A673 (cell line): ENCODE data around the gene CFL1. TPM values are rescaled to one million over a fixed set of nuclear protein-coding genes. Genes with fewer than 3 reads are reported as not detected.

ENCODE experiments used
- BruUV-seq: library from RNA; stranded (reverse); fragments of 400-500 nt; replicated peaks from 2 replicates; lab custom pipeline; 2021; lab: Mats Ljungman, UMichigan
- CTCF ChIA-PET: fragments of 300-600 bp; sonication (Branson Sonifier 250); formaldehyde crosslinking; loops from one replicate; lab custom pipeline; 2022; ENCODE audit warnings: antibody characterized with exemption; lab: Charles Lee
- POLR2A ChIA-PET: fragments of 300-600 bp; sonication (Branson Sonifier 250); formaldehyde crosslinking; loops from one replicate; lab custom pipeline; 2022; ENCODE audit warnings: antibody characterized with exemption; ENCODE audit not compliant: low non-redundant PET; lab: Charles Lee
- DNase-seq: peaks from one replicate; pipeline ENCODE4 v3.0.0-alpha.2; 2015; ENCODE audit warnings: low spot score
- H3K27ac ChIP-seq: fragments of 200-600 bp; sonication (generic); 2 replicates; pipeline ENCODE4 v1.5.1; 2016; ENCODE audit warnings: mixed run types, low read depth, mild to moderate bottlenecking, mixed read lengths, antibody characterized with exemption, low read length; ENCODE audit not compliant: poor library complexity, severe bottlenecking
- H3K27me3 ChIP-seq: fragments of 200-600 bp; sonication (generic); replicated peaks from 2 replicates; pipeline ENCODE4 v1.6.1; 2017; ENCODE audit warnings: mixed run types, low read depth, mild to moderate bottlenecking, mixed read lengths, antibody characterized with exemption, low read length; ENCODE audit not compliant: insufficient read depth, poor library complexity
- H3K36me3 ChIP-seq: fragments of 200-600 bp; sonication (generic); 2 replicates; pipeline ENCODE4 v1.6.1; 2016; ENCODE audit warnings: mixed run types, mild to moderate bottlenecking, mixed read lengths, antibody characterized with exemption, low read length; ENCODE audit not compliant: insufficient read depth, poor library complexity, severe bottlenecking
- H3K4me1 ChIP-seq: fragments of 200-600 bp; sonication (generic); 2 replicates; pipeline ENCODE4 v1.6.1; 2017; ENCODE audit warnings: mixed run types, mild to moderate bottlenecking, mixed read lengths, antibody characterized with exemption, low read length; ENCODE audit not compliant: insufficient read depth, poor library complexity, severe bottlenecking
- H3K4me3 ChIP-seq: fragments of 200-600 bp; sonication (generic); 2 replicates; pipeline ENCODE4 v1.5.1; 2016; ENCODE audit warnings: low read depth, mixed run types, mild to moderate bottlenecking, mixed read lengths, low read length; ENCODE audit not compliant: poor library complexity, severe bottlenecking
- H3K9me3 ChIP-seq: fragments of 200-600 bp; sonication (generic); 2 replicates; pipeline ENCODE4 v1.6.1; 2016; ENCODE audit warnings: mixed run types, low read depth, mild to moderate bottlenecking, mixed read lengths, antibody characterized with exemption, low read length; ENCODE audit not compliant: poor library complexity, severe bottlenecking
- CTCF ChIP-seq: fragments of 300-800, 200-600 bp; sonication (generic); conservative IDR thresholded peaks from 2 replicates; pipeline ENCODE4 v1.5.1; 2017; ENCODE audit warnings: low read depth, mild to moderate bottlenecking, antibody characterized with exemption, low read length, moderate library complexity, mixed read lengths
- EZH2 ChIP-seq: fragments of 200-600 bp; sonication (generic); IDR thresholded peaks from 2 replicates; pipeline ENCODE4 v1.6.1; 2017; ENCODE audit warnings: borderline replicate concordance, low read depth, mild to moderate bottlenecking, mixed read lengths, antibody characterized with exemption, low read length; ENCODE audit not compliant: poor library complexity, severe bottlenecking
- intact Hi-C: fragments of 100-400 bp; cut with micrococcal nuclease; formaldehyde crosslinking; loops from one replicate; pipeline ENCODE4 v1.10.0; 2022; ENCODE audit not compliant: unreplicated experiment
- total RNA-seq: library from RNA; stranded (reverse); gene quantifications from 2 replicates; pipeline ENCODE4 v1.2.3, GENCODE V29; 2021

Gene CFL1
- total RNA-seq, 1 experiment from 2014 or later, result 1,649 TPM

GRCh38 chr11:65886826-65887722 is 29.1 kb upstream of the CFL1 start:
- H3K4me3 ChIP-seq, result peak overlapping the region; percentile 72
- intact Hi-C loops, result no loop called here
- H3K27ac ChIP-seq, result peak overlapping the region; percentile 85
- DNase-seq, result no peak
- H3K4me1 ChIP-seq, result peaks cover 26% of the 10 kb centered on the region
- peaks cover 48% of the 10 kb centered on the region for H3K36me3 ChIP-seq
- no TSS peak for BruUV-seq
- ChIA-PET POLR2A (no interaction called here), CTCF (interaction anchor here (1.1 to 2.1 kb wide), 2 partner anchors 18 to 25 kb away, joined by 3 to 31 read pairs; no protein-coding TSS in a partner anchor)
- H3K27me3 ChIP-seq, result no peaks in the 10 kb centered on the region
- no peaks in the 10 kb centered on the region for H3K9me3 ChIP-seq
- TF ChIP-seq CTCF (no peak), EZH2 (no peak)

- TF ChIP-seq CTCF (no peak), EZH2 (no peak)
- intact Hi-C loops, result no loop called here
- Histone ChIP-seq H3K27ac (no peak overlapping the region), H3K27me3 (no peaks in the 10 kb centered on the region), H3K4me3 (no peak overlapping the region), H3K4me1 (peaks cover 21% of the 10 kb centered on the region), H3K36me3 (peaks cover 48% of the 10 kb centered on the region), H3K9me3 (no peaks in the 10 kb centered on the region)
- ChIA-PET POLR2A (no interaction called here), CTCF (interaction anchor here (0.6 to 2.3 kb wide), 4 partner anchors 15 to 173 kb away, joined by 3 to 16 read pairs (median 8); partner anchors contain the start of genes FOSL1 and MUS81)
- DNase-seq, result no peak
- no TSS peak for BruUV-seq
Measured at GRCh38 chr11:65885808-65886536, 28.0 kb upstream of the CFL1 start.

- ChIA-PET POLR2A (interaction anchor here (0.5 to 0.9 kb wide), 2 partner anchors 17 to 1536 kb away, joined by 3 to 13 read pairs; no protein-coding TSS in a partner anchor), CTCF (interaction anchor here (0.6 to 2.3 kb wide), 9 partner anchors 11 to 179 kb away, joined by 3 to 16 read pairs (median 6); partner anchors contain the start of genes FOSL1 and MUS81)
- Histone ChIP-seq H3K36me3 (peaks cover 48% of the 10 kb centered on the region), H3K4me3 (no peak overlapping the region), H3K9me3 (no peaks in the 10 kb centered on the region), H3K4me1 (peaks cover 20% of the 10 kb centered on the region), H3K27me3 (no peaks in the 10 kb centered on the region), H3K27ac (no peak overlapping the region)
- no TSS peak for BruUV-seq
- no peak for DNase-seq
- intact Hi-C loops, result no loop called here
- TF ChIP-seq EZH2, result no peak
- TF ChIP-seq CTCF, result no peak
Measured at GRCh38 chr11:65885231-65885630, 27.3 kb upstream of the CFL1 start.
